HAP-1 (cell line): ENCODE measurements around the gene MXD4.

Source experiments
- DNase-seq, 2 experiments: peaks; one replicate each; pipeline ENCODE4 v3.0.0-alpha.2; 2016 to 2020; ENCODE audit warnings: low spot score in 2 of 2
- H3K27me3 ChIP-seq: fragments of 250-450 bp; sonication (Bioruptor Pico); 2 replicates; pipeline ENCODE4 v1.5.1; 2020; ENCODE audit warnings: low read depth, mild to moderate bottlenecking, moderate library complexity
- H3K36me3 ChIP-seq: fragments of 250-450 bp; sonication (Bioruptor Pico); replicated peaks from 2 replicates; pipeline ENCODE4 v1.5.1; 2020; ENCODE audit warnings: mild to moderate bottlenecking
- H3K4me1 ChIP-seq: fragments of 250-450 bp; sonication (Bioruptor Pico); 2 replicates; pipeline ENCODE4 v1.5.1; 2020; ENCODE audit warnings: mild to moderate bottlenecking
- H3K4me3 ChIP-seq: fragments of 250-450 bp; sonication (Bioruptor Pico); 2 replicates; pipeline ENCODE4 v1.5.1; 2020; ENCODE audit warnings: mild to moderate bottlenecking, moderate library complexity
- H3K9me3 ChIP-seq: fragments of 250-450 bp; sonication (Bioruptor Pico); 2 replicates; pipeline ENCODE4 v1.5.1; 2020; ENCODE audit warnings: mild to moderate bottlenecking, moderate library complexity
- in situ Hi-C: fragments of 300-500 bp; cut with MboI; formaldehyde crosslinking; loops from 3 replicates; pipeline ENCODE4 v1.14.3; 2020; ENCODE audit warnings: low sequenced_read_pairs, inconsistent platforms, mixed read lengths

The MXD4 gene

DNA sequence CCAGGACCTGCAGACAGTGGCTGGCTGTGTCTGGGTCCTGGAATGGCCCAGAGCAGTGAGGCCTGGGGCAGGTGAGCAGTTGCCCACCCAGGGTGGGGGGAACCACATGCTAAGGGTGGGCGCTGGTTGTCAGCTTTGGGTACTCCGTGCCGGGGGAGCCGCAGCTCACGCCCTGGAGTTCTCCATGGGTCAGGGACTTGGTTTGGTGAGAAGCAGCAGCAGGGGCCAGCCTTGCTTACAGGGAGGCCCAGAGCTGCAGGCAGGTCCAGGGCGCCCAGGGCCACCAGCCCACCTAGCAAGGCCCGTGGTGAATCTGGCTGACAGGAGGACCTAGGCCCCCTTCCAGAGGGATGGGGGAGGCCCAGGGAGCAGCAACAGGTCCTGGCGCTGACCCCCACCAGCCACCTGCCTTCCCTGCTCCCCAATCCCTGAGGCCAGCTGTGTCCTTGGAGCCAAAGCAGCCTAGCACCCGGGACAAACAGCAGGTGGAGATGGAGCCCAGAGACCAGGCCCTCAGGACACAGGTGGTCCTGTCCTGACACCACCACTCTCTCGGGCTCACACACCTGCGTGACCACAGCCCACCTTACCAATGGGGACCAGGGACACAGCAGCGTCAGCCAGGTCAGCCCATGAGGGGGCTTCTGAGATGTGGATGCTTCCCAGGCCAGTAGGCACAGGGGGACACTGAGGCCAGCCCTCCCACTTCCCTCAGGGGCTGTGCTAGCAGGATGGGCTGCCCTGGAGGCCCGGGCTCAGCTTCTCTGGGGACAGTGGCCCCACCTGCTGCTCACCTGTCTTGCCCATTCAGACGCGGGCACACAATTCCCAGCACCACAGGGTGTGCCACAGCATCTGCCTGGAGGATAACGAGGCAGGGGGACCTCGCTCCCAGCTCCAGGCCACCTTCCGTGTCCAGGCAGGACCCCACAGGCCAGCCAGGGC lies 3.5 kb downstream of the MXD4 start:
- Histone ChIP-seq H3K9me3 (no peaks in the 10 kb centered on the region), H3K27me3 (no peaks in the 10 kb centered on the region), H3K4me3 (no peak overlapping the region), H3K36me3 (no peaks in the 10 kb centered on the region), H3K4me1 (no peaks in the 10 kb centered on the region)
- DNase-seq: peak in 1 of 2 experiments; percentile 6
- in situ Hi-C loops: no loop called here

DNA sequence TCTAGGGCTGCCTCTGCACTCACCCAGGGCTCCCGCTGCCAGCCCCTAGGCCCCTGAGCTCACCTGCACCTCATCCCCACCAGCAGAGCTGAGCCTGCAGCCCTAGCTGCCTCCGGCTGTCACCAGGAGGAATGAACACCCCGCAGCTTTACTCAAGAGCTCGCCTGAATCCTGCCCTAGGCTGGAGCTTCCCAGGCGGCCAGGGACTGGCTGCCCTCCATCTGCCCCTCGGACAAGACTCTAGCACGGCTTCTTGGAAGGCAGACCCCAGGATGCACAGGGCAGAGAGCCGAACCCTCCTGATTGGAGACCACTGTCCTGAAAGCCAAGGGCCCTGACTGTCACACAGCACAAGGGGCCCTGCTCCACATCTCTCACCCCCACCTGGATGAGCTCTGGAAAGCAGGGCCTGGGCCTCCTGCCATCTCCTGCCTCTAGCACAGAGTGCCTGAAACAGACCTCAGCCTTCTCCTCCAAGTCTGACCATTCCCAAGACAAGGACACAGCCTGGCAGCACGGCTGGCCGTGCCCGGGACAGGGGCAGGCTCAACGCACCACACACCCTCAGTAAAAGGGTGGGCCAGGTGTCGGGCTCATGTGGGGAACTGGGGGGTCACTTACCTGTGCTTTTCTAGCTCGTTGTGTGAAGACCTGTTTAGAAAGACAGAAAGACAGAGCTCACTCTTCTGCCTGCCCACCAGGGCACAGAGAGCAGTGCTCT lies 4.4 kb downstream of the MXD4 start:
- DNase-seq: peak in 1 of 2 experiments; percentile 6
- in situ Hi-C loops: no loop called here
- no peak overlapping the region for H3K4me3 ChIP-seq
- no peaks in the 10 kb centered on the region for H3K4me1 ChIP-seq
- H3K27me3 ChIP-seq: no peaks in the 10 kb centered on the region
- H3K9me3 ChIP-seq: no peaks in the 10 kb centered on the region
- H3K36me3 ChIP-seq: no peaks in the 10 kb centered on the region

DNA sequence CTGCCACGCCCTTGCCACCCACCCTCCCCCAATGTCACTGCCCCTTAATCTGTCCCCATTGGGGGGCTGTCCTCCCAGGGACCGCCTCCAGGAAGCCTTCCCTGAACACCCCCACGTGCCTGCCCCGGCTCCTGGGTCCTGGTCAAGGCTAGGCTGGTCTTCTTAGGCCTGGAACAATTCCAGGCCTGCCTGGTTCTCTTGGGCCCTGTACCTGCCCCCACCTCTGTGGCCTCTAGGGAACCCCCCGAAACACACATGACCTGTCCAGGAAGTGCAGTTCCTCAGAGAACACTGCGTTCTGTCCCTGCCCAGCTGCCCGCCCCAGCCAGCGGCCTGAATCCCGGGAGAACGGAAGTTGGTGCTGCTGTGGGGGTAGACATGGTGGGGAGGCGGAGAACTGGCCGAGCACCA lies 5.1 kb downstream of the MXD4 start:
- in situ Hi-C loops: no loop called here
- no peaks in the 10 kb centered on the region for H3K27me3 ChIP-seq
- H3K36me3 ChIP-seq: no peaks in the 10 kb centered on the region
- no peak overlapping the region for H3K4me3 ChIP-seq
- peak in 1 of 2 experiments; percentile 7 for DNase-seq
- H3K4me1 ChIP-seq: no peaks in the 10 kb centered on the region
- no peaks in the 10 kb centered on the region for H3K9me3 ChIP-seq

DNA sequence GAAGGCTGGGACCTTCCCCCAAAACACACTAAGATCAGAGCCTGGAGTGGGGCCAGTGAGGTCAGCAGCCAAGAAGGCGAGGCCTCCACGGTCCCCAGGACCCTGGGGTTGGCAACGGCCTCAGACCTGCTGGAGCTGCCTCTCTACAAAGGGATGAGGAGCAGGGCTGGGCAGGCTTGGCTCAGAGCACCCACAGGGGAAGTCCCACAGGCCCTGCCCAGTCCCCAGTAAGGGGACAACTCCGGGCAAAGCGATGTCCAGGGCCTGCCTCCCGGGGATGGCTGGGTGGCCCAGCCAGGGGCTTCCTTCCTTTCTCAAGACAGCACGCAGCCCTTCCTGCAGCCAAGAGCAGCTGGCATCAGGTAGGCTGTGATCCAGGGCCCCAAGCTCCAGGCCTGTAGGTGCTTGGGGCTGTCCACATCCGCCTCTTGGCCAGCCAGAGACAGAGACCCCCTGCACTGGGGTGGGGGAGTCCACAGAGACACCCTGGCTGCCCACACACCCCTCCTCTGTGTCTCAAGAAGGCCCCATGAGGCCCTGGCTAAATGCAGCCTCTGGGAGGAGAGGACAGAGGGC lies 5.7 kb downstream of the MXD4 start:
- H3K27me3 ChIP-seq: no peaks in the 10 kb centered on the region
- H3K36me3 ChIP-seq: no peaks in the 10 kb centered on the region
- in situ Hi-C loops: no loop called here
- H3K9me3 ChIP-seq: no peaks in the 10 kb centered on the region
- no peaks in the 10 kb centered on the region for H3K4me1 ChIP-seq
- peak in 1 of 2 experiments; percentile 5 for DNase-seq
- H3K4me3 ChIP-seq: no peak overlapping the region

DNA sequence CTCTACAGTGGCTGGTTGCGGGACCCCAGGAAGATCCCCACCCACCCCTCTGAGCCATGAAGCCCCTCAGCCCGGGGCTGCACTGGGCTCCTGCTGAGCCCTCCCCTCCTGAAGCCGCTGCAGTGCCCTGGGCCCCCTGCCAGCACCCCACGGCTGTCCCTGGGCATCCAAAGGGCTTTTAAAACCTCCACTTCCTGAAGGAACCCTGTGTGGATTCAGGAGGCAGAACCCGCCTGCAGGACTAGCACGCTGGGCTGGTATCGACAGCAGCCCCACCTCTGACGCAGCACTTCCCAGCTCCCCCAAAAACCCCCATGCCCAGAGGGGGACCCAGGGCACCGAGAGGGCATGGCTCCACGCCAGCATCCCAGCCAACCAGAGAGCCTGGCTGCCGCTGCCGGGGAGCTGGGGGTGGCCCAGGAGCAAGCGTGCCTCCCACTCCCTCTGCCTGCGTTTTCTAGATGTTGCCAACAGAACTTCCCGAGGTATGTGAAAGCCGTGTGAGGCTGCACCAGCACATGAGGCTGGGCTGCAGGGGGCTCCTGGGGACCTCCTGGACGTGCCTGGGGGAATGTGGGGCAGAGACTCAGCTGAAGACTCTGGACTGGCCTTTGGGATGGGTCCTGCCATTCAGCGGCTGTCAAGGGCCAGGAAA lies 6.3 kb downstream of the MXD4 start:
- Histone ChIP-seq H3K27me3 (no peaks in the 10 kb centered on the region), H3K9me3 (no peaks in the 10 kb centered on the region), H3K4me3 (no peak overlapping the region), H3K36me3 (no peaks in the 10 kb centered on the region), H3K4me1 (no peaks in the 10 kb centered on the region)
- in situ Hi-C loops: no loop called here
- DNase-seq: no peak

DNA sequence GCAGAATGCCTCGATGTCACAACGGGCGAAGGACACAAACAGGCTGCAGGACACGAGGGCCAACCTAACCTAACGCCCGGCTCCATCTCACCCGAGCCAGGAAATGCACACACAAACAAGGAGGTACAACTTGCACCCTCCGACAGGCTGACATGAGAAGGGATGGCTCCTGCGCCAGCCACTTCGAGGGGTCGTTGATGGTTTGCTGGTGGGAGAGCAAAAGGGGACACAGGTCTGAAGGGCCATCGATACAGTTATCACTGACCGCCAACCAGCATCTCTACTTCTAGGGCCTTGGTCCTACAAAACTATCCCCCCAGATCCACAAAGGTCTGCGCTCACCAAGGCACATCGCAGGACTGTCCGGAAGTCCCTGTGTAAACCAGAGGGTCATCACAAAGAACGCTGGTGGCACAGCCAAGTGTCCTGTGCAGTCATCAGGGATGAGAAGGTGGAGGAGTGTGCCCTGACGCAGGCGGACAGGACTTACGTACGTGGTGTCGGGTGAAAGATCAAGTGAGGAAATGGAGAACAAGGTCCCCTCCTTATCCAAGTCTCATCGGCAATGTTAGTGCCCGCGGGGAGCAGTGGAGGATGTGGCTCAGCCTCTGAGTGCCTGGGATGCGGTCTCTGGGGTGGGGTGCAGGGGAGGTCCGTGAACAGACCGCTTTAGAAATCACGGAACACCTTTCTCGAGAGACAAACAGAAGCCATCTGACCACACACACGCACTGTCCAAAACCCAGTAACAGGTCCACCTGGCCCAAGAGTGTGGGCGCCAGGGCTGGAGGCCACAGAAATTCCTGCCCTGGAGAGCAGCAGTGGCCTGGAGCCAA lies 7.0 kb downstream of the MXD4 start:
- in situ Hi-C loops: no loop called here
- no peaks in the 10 kb centered on the region for H3K9me3 ChIP-seq
- no peak for DNase-seq
- H3K36me3 ChIP-seq: no peaks in the 10 kb centered on the region
- H3K27me3 ChIP-seq: no peaks in the 10 kb centered on the region
- H3K4me1 ChIP-seq: no peaks in the 10 kb centered on the region
- H3K4me3 ChIP-seq: no peak overlapping the region

DNA sequence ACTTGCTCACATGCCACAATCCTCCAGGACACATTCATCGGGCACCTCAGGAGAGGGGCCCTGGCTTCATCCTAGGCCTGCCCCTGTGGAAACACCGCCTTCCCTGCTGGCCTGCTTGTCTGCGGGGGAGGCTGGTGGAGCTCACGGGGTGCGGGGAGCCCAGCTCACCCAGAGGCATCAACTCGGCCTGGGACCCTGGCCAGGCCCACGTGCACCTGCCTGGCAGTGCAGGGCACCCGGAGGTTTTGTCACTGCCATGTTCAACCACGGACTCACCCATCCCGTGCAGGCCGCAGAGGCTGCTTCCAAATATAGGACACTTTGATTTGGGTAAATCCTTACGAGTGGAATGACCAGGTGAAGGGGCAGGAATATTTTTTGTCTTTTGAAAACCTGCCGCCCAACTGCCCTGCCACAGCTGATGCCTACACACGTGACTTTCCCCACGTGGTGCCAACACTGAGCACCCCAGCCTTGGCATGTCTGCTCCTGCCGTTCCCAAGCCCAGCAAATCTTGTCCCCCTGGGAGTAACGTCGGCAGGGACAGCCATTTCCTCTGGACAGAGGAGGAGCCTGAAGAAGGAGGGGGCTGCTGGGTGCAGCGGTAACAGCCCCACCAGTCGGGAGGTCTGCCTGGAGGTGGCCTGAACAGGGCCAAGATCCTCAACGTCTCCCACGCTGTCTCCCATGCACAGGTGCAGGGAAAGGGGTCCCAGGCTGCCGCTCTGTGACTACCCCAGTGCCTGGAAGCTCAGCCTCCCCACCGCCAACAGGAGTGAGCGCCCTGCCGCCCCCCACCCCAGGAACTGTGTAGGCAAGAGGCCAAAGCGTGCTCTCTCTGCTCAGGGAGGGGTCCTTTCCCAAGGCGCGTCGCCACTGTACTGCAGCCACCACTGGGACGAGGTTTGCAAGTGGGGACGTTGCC lies 8.5 kb downstream of the MXD4 start:
- Histone ChIP-seq H3K4me1 (no peaks in the 10 kb centered on the region), H3K4me3 (no peak overlapping the region), H3K27me3 (no peaks in the 10 kb centered on the region), H3K9me3 (no peaks in the 10 kb centered on the region), H3K36me3 (no peaks in the 10 kb centered on the region)
- no peak for DNase-seq
- in situ Hi-C loops: no loop called here

DNA sequence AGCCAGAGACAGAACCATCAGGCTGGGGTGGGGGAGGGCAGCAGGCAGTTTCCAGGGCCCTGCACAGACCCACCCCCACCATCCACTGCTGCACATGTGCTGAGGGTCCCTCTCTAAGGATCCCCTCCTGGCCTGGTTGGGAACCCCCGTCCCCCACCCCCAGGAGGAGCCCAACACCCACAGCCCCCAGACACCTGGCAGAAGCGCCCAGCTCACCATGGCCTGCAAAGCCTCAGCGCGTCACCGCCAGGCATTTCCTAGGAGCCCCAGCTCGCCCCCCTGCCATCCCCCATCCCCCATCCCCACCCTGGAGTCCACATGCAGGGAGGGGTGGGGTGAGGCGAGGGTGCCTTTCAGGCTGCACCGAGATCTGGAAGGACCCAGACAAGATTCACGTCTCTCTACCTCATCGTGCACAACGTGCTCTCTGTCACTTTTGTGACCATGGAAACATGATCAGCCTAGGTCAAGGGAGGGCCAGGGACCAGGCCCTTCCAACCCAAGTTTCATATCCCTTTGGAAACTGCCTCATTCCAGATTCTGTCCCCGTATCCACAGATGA lies 9.3 kb downstream of the MXD4 start:
- no peaks in the 10 kb centered on the region for H3K9me3 ChIP-seq
- peak in 1 of 2 experiments; percentile 5 for DNase-seq
- H3K4me1 ChIP-seq: no peaks in the 10 kb centered on the region
- H3K27me3 ChIP-seq: no peaks in the 10 kb centered on the region
- in situ Hi-C loops: no loop called here
- no peak overlapping the region for H3K4me3 ChIP-seq
- no peaks in the 10 kb centered on the region for H3K36me3 ChIP-seq

DNA sequence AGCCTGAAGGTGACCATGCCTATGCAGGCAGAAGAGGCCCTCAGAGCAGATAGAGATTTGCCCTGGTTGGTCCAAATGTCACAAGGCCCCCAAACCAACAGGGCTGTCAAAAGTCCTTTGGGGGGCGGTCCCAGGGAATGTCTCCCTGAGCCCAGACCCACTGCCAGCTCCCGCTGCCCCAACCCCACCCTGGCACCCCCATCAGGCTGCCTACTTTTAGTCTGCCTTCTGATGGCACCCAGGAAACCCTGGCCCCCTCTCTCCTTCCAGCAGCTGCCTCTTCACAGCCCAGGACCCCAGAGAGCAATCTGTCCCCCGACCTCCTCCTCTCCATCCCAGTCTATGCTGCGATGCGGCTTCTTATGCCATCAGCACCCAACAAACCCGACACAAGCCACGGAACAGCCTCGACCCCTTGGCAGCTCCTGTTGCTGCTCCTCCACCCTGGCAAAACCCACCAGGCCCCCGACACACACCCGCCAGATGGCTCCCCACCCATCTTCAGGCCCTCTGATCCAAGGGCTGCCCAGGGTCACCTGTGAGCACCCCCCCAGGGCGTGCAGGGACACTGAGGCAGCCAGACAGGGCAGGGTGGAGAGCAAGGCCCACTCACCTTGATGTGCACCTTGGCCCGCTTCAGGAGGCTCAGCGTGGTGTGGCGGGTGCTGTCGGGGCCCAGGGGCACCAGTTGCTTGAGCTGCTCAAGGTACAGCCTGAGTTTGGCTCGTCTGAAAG lies 9.9 kb downstream of the MXD4 start:
- H3K36me3 ChIP-seq: no peaks in the 10 kb centered on the region
- peak in 1 of 2 experiments; percentile 6 for DNase-seq

DNA sequence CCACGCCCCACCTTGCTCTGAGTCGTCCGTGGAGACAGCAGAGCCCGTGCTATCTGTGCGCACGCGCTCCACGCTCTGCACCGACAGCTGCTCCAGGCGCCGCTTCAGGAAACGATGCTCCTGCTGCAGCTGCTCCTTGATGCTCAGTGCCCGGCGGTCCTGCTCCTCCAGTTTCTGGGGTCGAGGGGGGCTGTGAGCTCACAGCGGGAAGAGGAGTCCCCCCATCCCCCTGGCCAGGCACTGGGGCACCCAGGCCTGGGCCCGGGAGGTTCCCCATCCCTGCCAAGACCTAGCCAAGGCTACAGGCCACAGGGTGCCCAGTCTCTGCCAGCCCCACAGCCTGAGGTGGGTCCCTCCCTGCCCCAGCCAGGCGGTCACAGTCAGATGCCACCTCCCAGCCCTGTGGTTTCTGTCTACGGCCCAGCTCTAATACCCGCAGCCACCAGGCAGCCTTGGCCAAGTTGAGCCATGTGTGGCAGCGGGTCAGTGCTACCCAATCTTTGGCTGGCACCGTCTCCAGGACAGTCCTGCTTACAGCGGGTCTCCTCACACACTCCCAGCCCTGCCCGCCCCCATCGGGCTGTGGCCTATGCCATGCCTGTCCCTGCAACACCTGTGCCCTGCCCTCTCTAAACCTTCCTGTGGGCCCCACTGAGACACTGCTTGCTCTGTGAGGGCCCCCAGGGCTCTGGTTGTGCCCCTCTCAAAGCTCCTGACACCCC lies 10.7 kb downstream of the MXD4 start:
- in situ Hi-C loops: no loop called here
- DNase-seq: peak in 1 of 2 experiments; percentile 4
- Histone ChIP-seq H3K4me1 (no peaks in the 10 kb centered on the region), H3K36me3 (no peaks in the 10 kb centered on the region), H3K27me3 (no peaks in the 10 kb centered on the region), H3K9me3 (no peaks in the 10 kb centered on the region), H3K4me3 (no peak overlapping the region)

More for the DNA sequence above, 9.9 kb downstream of the MXD4 start:
- no peaks in the 10 kb centered on the region for H3K27me3 ChIP-seq
- in situ Hi-C loops: no loop called here
- no peaks in the 10 kb centered on the region for H3K4me1 ChIP-seq
- no peaks in the 10 kb centered on the region for H3K9me3 ChIP-seq
- H3K4me3 ChIP-seq: no peak overlapping the region
